H7 (cell line): ENCODE data around the gene EML5. TPM values are rescaled to one million over a fixed set of nuclear protein-coding genes. Genes with fewer than 3 reads are reported as not detected.
"Not testable (repeated sequence)": the region's sequence is repeated elsewhere in the genome, so short reads cannot be mapped to it uniquely, and the experiment has no call there.

Experiments
- DNase-seq: peaks from one replicate; pipeline ENCODE4 v3.0.0; 2012
- H3K27me3 ChIP-seq: 2 replicates; pipeline ENCODE4 v1.6.0; 2011; ENCODE audit warnings: mild to moderate bottlenecking, low read length; ENCODE audit not compliant: control insufficient read depth, insufficient read depth
- H3K36me3 ChIP-seq: replicated peaks from 2 replicates; pipeline ENCODE4 v1.5.1; 2011; ENCODE audit warnings: low read length; ENCODE audit not compliant: control insufficient read depth, insufficient read depth
- H3K4me3 ChIP-seq: 2 replicates; pipeline ENCODE4 v1.5.1; 2011; ENCODE audit warnings: low read depth, mild to moderate bottlenecking, control low read depth, low read length, moderate library complexity; ENCODE audit not compliant: insufficient read depth
- total RNA-seq: library from RNA; depleted of rRNA; stranded (reverse); fragments of >200 nt; shearing (Covaris generic); gene quantifications from 2 replicates; pipeline ENCODE4 v1.2.3, GENCODE V29; 2014

The EML5 gene
- total RNA-seq, 1 experiment from 2014 or later, result 0.38 TPM

- H3K27me3 ChIP-seq, result peaks cover 35% of the 10 kb centered on the region
- DNase-seq, result no peak
- no peak overlapping the region for H3K4me3 ChIP-seq
- H3K36me3 ChIP-seq, result no peaks in the 10 kb centered on the region
Measured at GRCh38 chr14:88790501-88791251, 2.1 kb downstream of the EML5 start.

- DNase-seq, H3K36me3 ChIP-seq, H3K4me3 ChIP-seq: not testable (repeated sequence)
- H3K27me3 ChIP-seq, result peaks cover 35% of the 10 kb centered on the region
Measured at GRCh38 chr14:88789573-88789972, 3.2 kb downstream of the EML5 start.

- no peak overlapping the region for H3K4me3 ChIP-seq
Measured at GRCh38 chr14:88786715-88787114, 6.0 kb downstream of the EML5 start.

GRCh38 chr14:88785911-88786310, 6.8 kb downstream of the EML5 start:
- Histone ChIP-seq H3K4me3 (no peak overlapping the region), H3K36me3 (no peaks in the 10 kb centered on the region), H3K27me3 (peaks cover 14% of the 10 kb centered on the region)
- no peak for DNase-seq

More at GRCh38 chr14:88786715-88787114, 6.0 kb downstream of the EML5 start:
- Histone ChIP-seq H3K36me3 (no peaks in the 10 kb centered on the region), H3K27me3 (peaks cover 23% of the 10 kb centered on the region)
- no peak for DNase-seq

- Histone ChIP-seq H3K4me3 (no peak overlapping the region), H3K27me3 (no peaks in the 10 kb centered on the region), H3K36me3 (no peaks in the 10 kb centered on the region)
- no peak for DNase-seq
Measured at GRCh38 chr14:88775532-88775931, 17.2 kb downstream of the EML5 start.

GRCh38 chr14:88770736-88771135, 22.0 kb downstream of the EML5 start:
- no peak overlapping the region for H3K4me3 ChIP-seq
- H3K36me3 ChIP-seq, result no peaks in the 10 kb centered on the region
- DNase-seq, result no peak
- no peaks in the 10 kb centered on the region for H3K27me3 ChIP-seq

GRCh38 chr14:88765130-88765529, 27.6 kb downstream of the EML5 start:
- H3K4me3 ChIP-seq, result no peak overlapping the region
- H3K27me3 ChIP-seq, result no peaks in the 10 kb centered on the region
- DNase-seq, result peak; percentile 1
- no peaks in the 10 kb centered on the region for H3K36me3 ChIP-seq

GRCh38 chr14:88753873-88754272, 38.9 kb downstream of the EML5 start:
- Histone ChIP-seq H3K36me3 (no peaks in the 10 kb centered on the region), H3K27me3 (no peaks in the 10 kb centered on the region), H3K4me3 (no peak overlapping the region)
- no peak for DNase-seq

- no peaks in the 10 kb centered on the region; the same call in 1 of the 2 replicates for H3K27me3 ChIP-seq
- H3K36me3 ChIP-seq, result no peaks in the 10 kb centered on the region
- H3K4me3 ChIP-seq, result no peak overlapping the region
- DNase-seq, result no peak
Measured at GRCh38 chr14:88750945-88751344, 41.8 kb downstream of the EML5 start.

- no peak for DNase-seq
- no peaks in the 10 kb centered on the region; the same call in 1 of the 2 replicates for H3K27me3 ChIP-seq
- no peak overlapping the region for H3K4me3 ChIP-seq
- no peaks in the 10 kb centered on the region for H3K36me3 ChIP-seq
Measured at GRCh38 chr14:88750413-88750812, 42.3 kb downstream of the EML5 start.

GRCh38 chr14:88749139-88749538, 43.6 kb downstream of the EML5 start:
- no peak for DNase-seq
- Histone ChIP-seq H3K4me3 (no peak overlapping the region), H3K36me3 (no peaks in the 10 kb centered on the region), H3K27me3 (no peaks in the 10 kb centered on the region; the same call in 1 of the 2 replicates)

- no peak for DNase-seq
- Histone ChIP-seq H3K4me3 (no peak overlapping the region), H3K36me3 (no peaks in the 10 kb centered on the region), H3K27me3 (no peaks in the 10 kb centered on the region; the same call in 1 of the 2 replicates)
Measured at GRCh38 chr14:88748288-88748687, 44.5 kb downstream of the EML5 start.

- Histone ChIP-seq H3K36me3 (no peaks in the 10 kb centered on the region), H3K27me3 (no peaks in the 10 kb centered on the region; the same call in 1 of the 2 replicates), H3K4me3 (no peak overlapping the region)
- DNase-seq, result no peak
Measured at GRCh38 chr14:88746052-88746451, 46.7 kb downstream of the EML5 start.

- DNase-seq, result no peak
- Histone ChIP-seq H3K4me3 (no peak overlapping the region), H3K36me3 (no peaks in the 10 kb centered on the region)
Measured at GRCh38 chr14:88737245-88737644, 55.5 kb downstream of the EML5 start.

GRCh38 chr14:88733121-88733520, 59.6 kb downstream of the EML5 start:
- Histone ChIP-seq H3K4me3 (no peak overlapping the region), H3K36me3 (no peaks in the 10 kb centered on the region), H3K27me3 (no peaks in the 10 kb centered on the region)
- DNase-seq, result no peak

More at GRCh38 chr14:88737245-88737644, 55.5 kb downstream of the EML5 start:
- no peaks in the 10 kb centered on the region for H3K27me3 ChIP-seq
